HG02970 (cell line): ENCODE results near the gene TMEM132C.

Experiments
- ATAC-seq: cut with Tn5 transposase; IDR thresholded peaks from one replicate; pipeline ENCODE4 v1.9.1; 2021; ENCODE audit warnings: mild to moderate bottlenecking, moderate library complexity, moderate number of reproducible peaks; ENCODE audit not compliant: unreplicated experiment, low FRiP score

Gene TMEM132C

GRCh38 chr12:128543971-128544370 is 277.0 kb downstream of the TMEM132C start:
- ATAC-seq, result no peak

- no peak for ATAC-seq
Observed at GRCh38 chr12:128548949-128549348, 282.0 kb downstream of the TMEM132C start.

DNA sequence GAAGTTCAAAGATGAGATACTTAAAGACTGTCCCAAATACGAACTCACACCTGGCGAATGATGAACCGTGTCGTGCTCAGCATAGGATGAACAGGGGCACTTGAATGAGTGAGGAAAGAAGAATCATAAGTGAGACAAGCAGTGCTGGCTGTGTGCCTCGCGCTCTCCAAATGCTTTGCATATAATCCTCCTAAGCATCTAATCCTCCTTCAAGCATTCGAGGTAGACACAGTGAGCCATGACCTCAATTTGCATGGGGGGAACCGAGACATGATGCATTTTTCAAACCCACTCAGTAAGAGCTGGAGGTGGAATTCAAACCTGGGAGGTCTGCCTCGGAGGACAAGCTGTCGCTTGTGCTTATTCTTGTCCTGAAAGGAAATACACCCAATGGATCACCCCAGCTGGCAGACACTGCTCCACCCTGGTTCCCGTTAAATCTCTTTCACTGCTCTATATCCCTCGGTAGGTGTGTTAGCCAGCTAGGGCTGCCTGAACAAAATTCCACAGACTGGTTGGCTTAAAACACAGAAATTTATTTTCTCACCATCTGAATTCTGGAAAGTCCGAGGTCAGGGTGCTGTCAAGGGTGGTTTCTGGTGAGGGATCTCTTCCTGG is 282.7 kb downstream of the TMEM132C start:
- no peak for ATAC-seq

DNA sequence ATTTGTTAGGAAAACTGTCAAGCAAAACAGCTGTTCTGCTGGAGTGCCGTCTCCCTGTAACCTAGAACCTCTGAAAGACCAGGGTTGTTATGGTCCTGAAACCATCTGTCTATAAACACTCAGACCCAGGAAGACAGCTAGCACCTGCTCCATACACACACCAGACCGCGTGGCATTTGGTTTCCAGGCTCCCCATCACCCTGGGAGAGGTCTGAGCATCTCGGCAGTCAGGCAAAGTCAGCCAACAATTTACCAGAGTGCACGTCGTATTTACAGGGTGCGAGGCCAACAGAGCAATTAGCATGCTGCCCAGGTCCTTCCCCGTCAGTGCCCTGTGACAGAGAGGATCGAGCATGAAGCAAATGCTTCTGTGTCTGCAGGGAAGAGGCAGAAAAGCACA is 284.3 kb downstream of the TMEM132C start:
- no peak for ATAC-seq

- ATAC-seq, result no peak
Observed at GRCh38 chr12:128554546-128555304, 287.8 kb downstream of the TMEM132C start.

GRCh38 chr12:128557231-128557630 is 290.3 kb downstream of the TMEM132C start:
- no peak for ATAC-seq

DNA sequence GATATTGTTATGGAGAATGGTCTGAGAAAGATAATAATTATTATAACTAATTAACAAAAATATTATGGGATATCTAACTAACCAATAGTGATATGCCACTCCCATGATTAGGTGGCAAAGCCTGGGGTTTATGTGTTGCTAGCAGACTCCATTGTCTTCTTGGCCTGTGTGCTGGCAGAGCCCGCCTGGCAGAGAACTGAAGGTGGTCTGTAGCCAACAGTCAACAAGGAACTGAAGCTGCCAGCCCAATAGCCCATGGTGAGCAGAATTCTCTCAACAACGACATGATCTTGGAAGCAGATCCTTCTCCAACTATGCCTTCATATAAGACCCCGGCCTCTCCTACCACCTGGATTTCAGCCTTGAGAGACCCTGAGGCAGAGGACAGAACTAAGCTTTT is 298.0 kb downstream of the TMEM132C start:
- ATAC-seq, result no peak

DNA sequence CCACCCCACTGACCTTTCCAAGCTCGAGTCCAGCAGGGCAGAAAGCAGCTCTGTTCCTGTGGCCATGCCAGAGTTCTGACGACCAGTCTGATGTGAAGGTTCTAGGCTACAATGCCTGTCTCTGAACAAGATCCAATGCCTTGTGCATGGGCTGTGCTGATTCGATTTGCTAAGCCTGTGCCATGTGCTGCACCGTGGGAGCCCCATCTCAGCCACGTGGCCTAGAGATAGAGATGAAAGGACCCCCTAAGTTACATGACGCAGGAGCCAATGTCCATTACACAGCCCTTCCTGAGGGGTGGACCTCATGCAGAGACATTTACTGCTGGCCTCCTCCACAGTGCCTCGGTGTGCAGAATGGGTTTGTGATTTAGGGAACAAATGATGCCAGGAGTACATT is 300.8 kb downstream of the TMEM132C start:
- ATAC-seq, result no peak

GRCh38 chr12:128570191-128571065 is 303.5 kb downstream of the TMEM132C start:
- ATAC-seq, result peak; percentile 48

DNA sequence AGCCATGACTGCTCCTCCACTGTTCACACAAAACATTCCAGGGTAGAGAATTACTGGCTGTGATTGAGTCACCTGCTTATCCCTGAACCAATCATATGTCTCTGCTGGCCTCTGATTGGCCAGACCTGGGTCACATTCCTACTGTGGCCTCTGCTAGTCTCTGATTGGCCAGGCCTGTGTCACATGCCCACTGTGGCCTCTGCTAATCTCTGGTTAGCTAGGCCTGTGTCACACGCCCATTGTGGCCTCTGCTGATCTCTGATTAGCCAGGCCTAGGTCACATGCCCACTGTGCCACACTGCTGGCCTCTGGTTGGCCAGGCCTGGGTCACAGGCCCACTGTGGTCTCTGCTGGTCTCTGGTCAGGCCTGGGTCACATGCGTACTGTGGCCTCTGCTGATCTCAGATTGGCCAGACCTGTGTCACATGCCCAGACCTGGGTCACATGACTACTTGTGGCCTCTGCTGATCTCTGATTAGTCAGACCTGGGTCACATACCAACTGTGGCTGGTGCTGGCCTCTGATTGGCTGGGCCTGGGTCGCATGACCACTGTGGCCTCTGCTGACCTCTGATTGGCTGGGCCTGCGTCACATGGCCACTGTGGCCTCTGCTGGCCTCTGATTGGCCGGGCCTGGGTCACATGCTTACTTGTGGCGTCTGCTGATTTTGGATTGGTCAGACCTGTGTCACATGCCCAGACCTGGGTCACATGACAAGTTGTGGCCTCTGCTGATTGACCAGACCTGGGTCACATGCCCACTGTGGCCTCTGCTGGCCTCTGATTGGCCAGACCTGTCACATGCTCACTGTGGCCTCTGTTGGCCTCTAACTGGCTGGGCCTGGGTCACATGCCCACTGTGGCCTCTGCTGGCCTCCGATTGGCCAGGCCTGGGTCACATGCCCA is 305.2 kb downstream of the TMEM132C start:
- no peak for ATAC-seq

DNA sequence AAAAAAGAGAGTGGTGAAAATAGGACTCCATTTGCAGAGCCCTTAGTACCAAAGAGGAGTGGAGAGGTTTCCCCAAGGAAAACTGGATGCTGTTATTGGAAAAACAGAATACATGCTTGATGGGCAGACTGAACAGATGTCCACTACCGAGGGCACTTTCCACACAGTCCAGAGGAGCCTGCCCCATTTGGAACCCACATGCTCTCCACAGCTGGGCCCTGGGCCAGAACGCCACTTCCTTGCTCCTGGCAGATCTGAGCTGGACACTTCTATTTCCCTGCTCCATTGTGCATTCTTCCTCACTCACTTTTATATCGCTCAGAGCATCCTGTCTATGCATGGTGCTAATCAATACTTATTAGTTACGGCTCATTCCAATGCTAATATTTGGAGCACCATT is 306.9 kb downstream of the TMEM132C start:
- no peak for ATAC-seq

DNA sequence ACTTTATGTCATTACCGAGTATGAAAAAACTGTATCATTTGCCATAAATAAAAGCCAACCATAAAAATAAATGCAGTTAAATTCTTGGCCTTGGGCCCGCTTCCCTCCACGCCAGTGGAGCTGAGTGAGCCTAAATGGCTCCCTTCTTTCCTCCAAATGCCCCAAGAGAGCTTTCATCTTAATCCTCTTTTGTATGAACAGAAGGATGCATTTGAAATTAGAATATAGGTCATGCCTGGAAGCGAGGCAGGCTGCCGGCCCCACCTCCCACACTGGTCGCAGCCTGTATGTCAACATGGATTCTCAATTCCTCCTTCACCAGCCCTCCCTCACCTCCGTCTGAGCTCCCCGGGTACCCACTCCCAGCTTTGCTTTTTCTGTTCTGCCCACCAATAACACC is 311.1 kb downstream of the TMEM132C start:
- ATAC-seq, result no peak

DNA sequence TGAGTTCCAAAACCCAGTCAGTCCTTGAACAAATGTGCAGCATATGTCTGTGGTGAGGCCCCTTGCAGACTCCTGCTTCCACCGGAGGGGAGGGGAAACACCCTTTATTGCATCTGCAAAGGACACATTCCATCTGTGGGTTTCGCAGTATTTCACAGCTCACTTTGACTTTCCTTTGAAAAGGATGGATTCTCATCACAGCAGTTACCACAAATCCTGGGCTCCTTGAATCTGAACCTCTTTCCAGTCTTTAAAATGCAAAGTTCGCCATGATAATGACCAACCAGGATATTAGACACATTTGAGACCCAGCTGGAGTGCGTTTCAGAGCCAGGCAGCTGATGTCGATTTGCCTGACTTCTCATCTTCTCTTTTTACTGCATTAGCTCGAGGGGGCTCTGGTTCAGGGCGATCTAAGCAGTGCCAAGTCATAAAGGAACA is 314.4 kb downstream of the TMEM132C start:
- ATAC-seq, result no peak

DNA sequence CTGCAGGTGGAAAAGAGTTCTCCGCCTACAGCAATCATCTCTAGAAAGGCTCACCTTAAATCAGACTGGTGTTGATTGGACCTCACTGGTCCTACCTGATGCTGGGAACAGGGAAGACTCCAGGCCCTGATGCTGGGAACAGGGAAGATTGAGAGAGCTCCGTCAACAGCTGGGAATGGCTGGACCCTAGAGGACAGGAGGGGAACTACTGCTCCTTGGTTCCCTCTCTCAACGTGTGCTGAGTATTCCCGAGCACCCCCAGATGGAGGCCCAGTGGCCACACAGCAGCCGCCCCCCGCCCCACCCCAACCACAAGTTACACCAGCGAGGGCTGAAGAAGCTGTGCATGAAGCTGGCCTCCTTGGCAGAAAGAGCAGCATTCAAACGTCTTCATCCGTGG is 316.5 kb downstream of the TMEM132C start:
- ATAC-seq, result no peak

DNA sequence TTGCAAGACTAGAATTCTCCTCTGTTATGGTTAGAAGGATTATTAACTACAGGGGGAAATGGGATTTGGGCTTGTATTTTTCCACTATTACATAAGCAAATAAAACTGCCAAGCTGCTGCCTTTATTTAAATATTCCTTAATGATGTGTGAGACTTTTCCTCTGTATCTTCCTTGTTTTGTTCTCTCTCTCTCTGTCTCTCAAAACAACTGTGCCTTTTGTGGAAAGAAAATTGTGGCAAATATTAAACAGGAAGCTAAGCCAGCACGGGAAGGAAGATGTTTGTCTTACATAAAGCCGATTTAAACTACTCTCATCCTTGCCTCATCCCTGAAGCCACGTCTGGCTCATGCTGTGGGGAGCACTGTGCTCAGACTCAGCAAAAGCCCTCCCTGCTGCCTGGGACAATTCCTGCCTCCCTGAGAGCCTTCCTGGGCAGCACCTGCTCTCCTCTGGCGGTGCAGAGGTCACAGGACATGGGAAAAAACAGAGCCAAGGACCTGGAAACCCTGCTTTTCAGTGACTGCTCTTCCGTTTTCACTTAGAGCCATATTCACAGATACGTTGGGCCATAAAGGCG is 319.6 kb downstream of the TMEM132C start:
- no peak for ATAC-seq

GRCh38 chr12:128587918-128588317 is 320.9 kb downstream of the TMEM132C start:
- no peak for ATAC-seq

DNA sequence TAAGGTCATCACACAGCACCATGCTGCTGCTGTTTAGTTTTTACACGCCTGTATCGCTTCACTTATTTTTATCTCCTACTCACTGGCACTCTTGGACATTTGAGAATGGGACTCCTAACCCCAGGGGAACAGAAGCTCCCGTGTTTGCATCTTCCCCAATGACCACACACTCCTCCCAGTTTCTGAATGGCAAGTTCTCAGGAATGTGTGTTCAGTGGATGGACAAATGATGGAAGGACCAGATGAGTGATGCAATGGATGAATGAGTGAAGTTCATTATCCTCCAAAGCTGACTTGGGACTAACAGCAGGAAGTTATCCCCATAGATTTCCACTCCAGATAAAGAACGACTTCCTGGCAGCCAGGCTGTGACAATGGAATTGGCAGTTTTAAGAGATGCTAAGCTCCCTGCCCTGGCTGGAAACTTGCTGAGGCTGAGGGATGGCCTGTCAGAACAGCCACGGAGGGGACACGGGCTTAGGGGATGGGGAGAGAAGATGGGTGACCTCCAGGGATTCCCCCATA is 325.3 kb downstream of the TMEM132C start:
- ATAC-seq, result no peak

- no peak for ATAC-seq
Observed at GRCh38 chr12:128594521-128594920, 327.6 kb downstream of the TMEM132C start.

DNA sequence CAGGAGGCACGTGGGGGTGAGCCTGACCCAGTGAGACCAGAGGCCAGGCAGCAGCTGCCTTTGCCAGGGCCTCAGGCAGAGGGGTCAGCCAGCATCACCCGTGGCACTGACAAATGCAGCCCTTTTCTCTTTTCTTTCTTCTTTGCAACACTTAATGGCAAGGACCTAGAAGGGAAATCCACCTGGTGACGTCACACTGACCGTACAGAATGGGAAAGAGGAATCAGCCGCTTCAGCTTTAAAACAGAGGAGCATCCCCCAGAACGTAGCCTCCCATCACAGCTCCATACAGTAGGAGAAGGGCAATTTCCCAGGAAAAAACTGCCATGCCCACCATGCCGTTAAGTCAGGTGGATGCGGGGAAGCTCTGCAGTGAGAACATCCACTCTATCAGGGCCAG is 328.6 kb downstream of the TMEM132C start:
- no peak for ATAC-seq

GRCh38 chr12:128600886-128601285 is 333.9 kb downstream of the TMEM132C start:
- no peak for ATAC-seq
